ENCODE data around the gene MAP2. TPM values are rescaled to one million over a fixed set of nuclear protein-coding genes. Genes with fewer than 3 reads are reported as not detected.

The MAP2 gene
- total and polyA plus RNA-seq, 2 of the 13 experiments (the other 11 are each of a cell fraction or from before 2014, with no cell fraction given) = 0.08 TPM; not detected in 1

DNA sequence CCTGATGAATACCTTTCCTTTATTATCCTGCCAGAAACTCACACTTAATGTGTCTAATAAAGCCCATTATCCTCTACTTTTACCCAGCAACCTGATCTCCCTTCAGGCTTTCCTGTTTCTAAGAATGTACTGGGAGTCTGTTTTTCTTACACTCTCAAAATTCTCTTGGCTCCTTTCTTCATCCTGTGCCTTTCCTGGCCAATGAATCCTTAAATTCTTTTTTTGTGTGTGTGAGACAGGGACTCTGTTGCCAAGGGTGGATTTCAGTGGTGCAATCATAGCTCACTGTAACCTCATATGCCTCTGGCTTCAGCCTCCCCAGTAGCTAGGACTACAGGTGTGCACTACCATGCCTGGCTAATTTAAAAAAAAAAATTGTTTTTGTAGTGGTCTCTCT lies 72.7 kb downstream of the MAP2 start (continued):
- TF ChIP-seq, protein P1, sequence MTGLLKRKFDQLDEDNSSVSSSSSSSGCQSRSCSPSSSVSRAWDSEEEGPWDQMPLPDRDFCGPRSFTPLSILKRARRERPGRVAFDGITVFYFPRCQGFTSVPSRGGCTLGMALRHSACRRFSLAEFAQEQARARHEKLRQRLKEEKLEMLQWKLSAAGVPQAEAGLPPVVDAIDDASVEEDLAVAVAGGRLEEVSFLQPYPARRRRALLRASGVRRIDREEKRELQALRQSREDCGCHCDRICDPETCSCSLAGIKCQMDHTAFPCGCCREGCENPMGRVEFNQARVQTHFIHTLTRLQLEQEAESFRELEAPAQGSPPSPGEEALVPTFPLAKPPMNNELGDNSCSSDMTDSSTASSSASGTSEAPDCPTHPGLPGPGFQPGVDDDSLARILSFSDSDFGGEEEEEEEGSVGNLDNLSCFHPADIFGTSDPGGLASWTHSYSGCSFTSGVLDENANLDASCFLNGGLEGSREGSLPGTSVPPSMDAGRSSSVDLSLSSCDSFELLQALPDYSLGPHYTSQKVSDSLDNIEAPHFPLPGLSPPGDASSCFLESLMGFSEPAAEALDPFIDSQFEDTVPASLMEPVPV (CRISPR knock-in tag; IDR thresholded peaks at IDR 0.05) = no peak
- TF ChIP-seq, protein P2, sequence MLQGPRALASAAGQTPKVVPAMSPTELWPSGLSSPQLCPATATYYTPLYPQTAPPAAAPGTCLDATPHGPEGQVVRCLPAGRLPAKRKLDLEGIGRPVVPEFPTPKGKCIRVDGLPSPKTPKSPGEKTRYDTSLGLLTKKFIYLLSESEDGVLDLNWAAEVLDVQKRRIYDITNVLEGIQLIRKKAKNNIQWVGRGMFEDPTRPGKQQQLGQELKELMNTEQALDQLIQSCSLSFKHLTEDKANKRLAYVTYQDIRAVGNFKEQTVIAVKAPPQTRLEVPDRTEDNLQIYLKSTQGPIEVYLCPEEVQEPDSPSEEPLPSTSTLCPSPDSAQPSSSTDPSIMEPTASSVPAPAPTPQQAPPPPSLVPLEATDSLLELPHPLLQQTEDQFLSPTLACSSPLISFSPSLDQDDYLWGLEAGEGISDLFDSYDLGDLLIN (CRISPR knock-in tag; IDR thresholded peaks at IDR 0.05; ENCODE audit: borderline replicate concordance) = no peak
- TF ChIP-seq, protein P3, sequence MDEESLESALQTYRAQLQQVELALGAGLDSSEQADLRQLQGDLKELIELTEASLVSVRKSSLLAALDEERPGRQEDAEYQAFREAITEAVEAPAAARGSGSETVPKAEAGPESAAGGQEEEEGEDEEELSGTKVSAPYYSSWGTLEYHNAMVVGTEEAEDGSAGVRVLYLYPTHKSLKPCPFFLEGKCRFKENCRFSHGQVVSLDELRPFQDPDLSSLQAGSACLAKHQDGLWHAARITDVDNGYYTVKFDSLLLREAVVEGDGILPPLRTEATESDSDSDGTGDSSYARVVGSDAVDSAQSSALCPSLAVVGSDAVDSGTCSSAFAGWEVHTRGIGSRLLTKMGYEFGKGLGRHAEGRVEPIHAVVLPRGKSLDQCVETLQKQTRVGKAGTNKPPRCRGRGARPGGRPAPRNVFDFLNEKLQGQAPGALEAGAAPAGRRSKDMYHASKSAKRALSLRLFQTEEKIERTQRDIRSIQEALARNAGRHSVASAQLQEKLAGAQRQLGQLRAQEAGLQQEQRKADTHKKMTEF (CRISPR knock-in tag; IDR thresholded peaks at IDR 0.05) = no peak
- TF ChIP-seq ZNF567 (CRISPR knock-in tag; IDR thresholded peaks at IDR 0.05; ENCODE audit: borderline replicate concordance) (no peak), HMG20B (CRISPR knock-in tag; conservative IDR thresholded peaks at IDR 0.05) (no peak), NR2F2 (IDR thresholded peaks at IDR 0.05; ENCODE audit: borderline replicate concordance, low read depth) (no peak), KDM1A (CRISPR knock-in tag; IDR thresholded peaks at IDR 0.05) (no peak), RBFOX2 (IDR thresholded peaks at IDR 0.05; ENCODE audit: low read depth, low read length) (no peak)

DNA sequence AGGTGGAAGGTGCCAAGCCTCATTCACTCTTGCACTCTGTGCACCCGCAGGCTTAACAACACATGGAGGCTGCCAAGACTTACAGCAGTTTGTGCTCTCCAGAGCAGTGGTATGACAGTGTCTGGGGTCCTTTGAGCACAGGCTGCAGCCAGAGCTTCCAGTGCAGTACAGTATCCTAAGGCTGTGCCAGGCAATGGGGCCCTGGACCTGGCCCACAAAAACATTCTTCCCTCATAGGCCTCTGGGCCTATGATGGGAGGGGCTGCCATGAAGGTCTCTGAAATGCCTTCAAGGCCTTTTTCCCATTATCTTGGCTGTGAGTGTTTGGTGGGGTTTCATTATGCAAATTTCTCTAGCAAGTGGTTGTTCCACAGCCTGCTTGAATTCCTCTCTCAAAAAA lies 74.8 kb downstream of the MAP2 start:
- H3K4me2 ChIP-seq (ENCODE audit: low read depth, low read length) = no peak overlapping the region
- BruUV-seq (replicated peaks) = no TSS peak
- H3K36me3 ChIP-seq (replicated peaks in 1 of 2; ENCODE audit: control insufficient read depth in 1 of 2, insufficient read depth in 2 of 2, low read length in 2 of 2) = no peaks in the 10 kb centered on the region
- peaks cover 9% of the 10 kb centered on the region; the same call in 1 of the 2 replicates for H3K4me1 ChIP-seq (ENCODE audit: insufficient read depth, low read length)
- ChIA-PET POLR2A (no interaction called here), CTCF (ENCODE audit: low intra/inter-chr PET ratio, low total read pairs) (no interaction called here)
- H3K27ac ChIP-seq (ENCODE audit: extremely low read length, insufficient read depth, low read length) = no peak overlapping the region
- no peaks in the 10 kb centered on the region for H3K27me3 ChIP-seq (ENCODE audit: control insufficient read depth in 1 of 2, insufficient read depth in 2 of 2, low read length in 2 of 2)
- no peaks in the 10 kb centered on the region for H3K79me2 ChIP-seq (ENCODE audit: insufficient read depth, low read length)
- no peak for ATAC-seq
- in situ Hi-C loops (cut with HindIII; ENCODE audit: extremely low pct_ligation_motif_present, low pct_unique_long_range_greater_than_20kb) = no loop called here
- no peak overlapping the region for H3K4me3 ChIP-seq (replicated peaks in 1 of 3; ENCODE audit: insufficient read depth in 1 of 3, low read depth in 2 of 3, low read length in 3 of 3)
- intact Hi-C loops (cut with micrococcal nuclease; ENCODE audit: unreplicated experiment) = no loop called here
- WGBS (ENCODE audit: low lambda C conversion rate) = 31% methylated on average over 1 of the region's 1 CpG
- H4K20me1 ChIP-seq (ENCODE audit: insufficient read depth, low read length) = no peaks in the 10 kb centered on the region
- no peak overlapping the region for H2AFZ ChIP-seq (ENCODE audit: low read length)
- TF ChIP-seq HIVEP1 (CRISPR knock-in tag; IDR thresholded peaks at IDR 0.05) (no peak), SP2 (CRISPR knock-in tag; IDR thresholded peaks at IDR 0.05) (no peak), CERS6 (CRISPR knock-in tag; IDR thresholded peaks at IDR 0.05) (no peak), TEAD2 (CRISPR knock-in tag; IDR thresholded peaks at IDR 0.05) (no peak), ZNF589 (CRISPR knock-in tag; conservative IDR thresholded peaks at IDR 0.05) (no peak), SRSF1 (optimal IDR thresholded peaks at IDR 0.05; ENCODE audit: low read depth, low read length) (no peak), ZNF639 (CRISPR knock-in tag; conservative IDR thresholded peaks at IDR 0.05) (no peak), IRX3 (CRISPR knock-in tag; IDR thresholded peaks at IDR 0.05; ENCODE audit: borderline replicate concordance, low read depth) (no peak)
- DNase-seq (ENCODE audit: low spot score) = no peak
- FAIRE-seq = no peak
- no peaks in the 10 kb centered on the region for H3K9me3 ChIP-seq (ENCODE audit: low read length)
- H3K9ac ChIP-seq (ENCODE audit: insufficient read depth, low read depth, low read length) = no peak overlapping the region

Measured in HepG2 (cell line).